A673 (cell line): ENCODE measurements around the gene OR2T4.

ENCODE experiments used
- CTCF ChIP-seq: fragments of 300-800, 200-600 bp; sonication (generic); conservative IDR thresholded peaks from 2 replicates; pipeline ENCODE4 v1.5.1; 2017; ENCODE audit warnings: low read depth, mild to moderate bottlenecking, antibody characterized with exemption, low read length, moderate library complexity, mixed read lengths
- EZH2 ChIP-seq: fragments of 200-600 bp; sonication (generic); IDR thresholded peaks from 2 replicates; pipeline ENCODE4 v1.6.1; 2017; ENCODE audit warnings: borderline replicate concordance, low read depth, mild to moderate bottlenecking, mixed read lengths, antibody characterized with exemption, low read length; ENCODE audit not compliant: poor library complexity, severe bottlenecking

DNA sequence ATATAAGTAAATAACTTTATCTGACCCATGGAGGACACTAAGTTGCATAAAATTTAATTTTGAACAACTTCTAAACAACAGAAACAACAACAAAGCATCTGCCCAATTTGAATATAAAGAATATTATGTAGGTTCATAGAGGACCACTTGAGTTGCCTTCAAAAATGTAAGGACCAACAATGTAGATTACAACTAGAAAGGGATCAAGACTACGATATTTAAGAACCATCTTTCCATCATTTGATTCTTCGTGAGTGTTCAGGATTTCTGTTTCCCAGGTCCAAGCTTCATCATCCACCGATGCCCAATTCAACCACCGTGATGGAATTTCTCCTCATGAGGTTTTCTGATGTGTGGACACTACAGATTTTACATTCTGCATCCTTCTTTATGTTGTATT, 13.0 kb upstream of the OR2T4 start, which contains the start of gene OR14C36:
- TF ChIP-seq CTCF: no peak
- TF ChIP-seq EZH2: no peak
